ENCODE measurements around the gene PHLDB2.

Gene PHLDB2

GRCh38 chr3:111851511-111851954 lies 7.5 kb upstream of the PHLDB2 start:
- no peak for DNase-seq

DNA sequence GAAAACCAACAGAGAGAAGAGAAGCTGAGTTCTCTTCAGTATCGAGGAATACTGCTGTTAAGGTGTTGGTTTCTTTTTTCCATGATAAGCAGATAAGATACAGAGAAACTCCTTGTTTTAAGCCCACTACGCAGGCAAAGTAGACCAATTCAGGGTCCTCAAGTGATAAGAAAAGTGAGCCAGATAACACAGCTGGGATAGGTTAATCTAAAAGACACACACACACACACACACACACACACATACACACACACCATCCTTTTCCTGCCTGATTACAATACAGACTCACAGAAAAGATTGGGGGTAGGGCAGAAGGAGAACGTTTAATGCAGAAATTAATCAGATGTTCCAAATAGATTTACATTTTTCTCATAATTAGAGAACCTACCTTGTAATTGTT lies 6.5 kb upstream of the PHLDB2 start:
- no peak for DNase-seq

DNA sequence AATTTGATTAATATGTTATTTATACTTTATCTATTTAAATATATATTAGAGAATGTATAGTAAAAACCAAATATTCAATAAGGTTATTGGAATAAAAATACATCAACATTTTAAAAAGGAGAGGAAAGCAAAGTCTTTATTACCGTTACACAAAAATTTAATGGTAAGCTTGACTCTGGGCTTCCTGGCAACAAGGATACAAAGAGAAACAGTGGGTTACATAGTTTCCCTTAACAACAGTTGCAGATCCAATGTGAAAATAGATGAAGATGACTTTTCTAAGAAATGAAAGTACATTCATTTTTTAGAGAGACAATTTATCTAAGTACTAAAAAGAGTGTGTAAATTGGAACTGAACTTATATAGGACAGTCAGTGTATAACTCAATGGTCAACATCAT lies 6.0 kb upstream of the PHLDB2 start:
- DNase-seq = no peak

DNA sequence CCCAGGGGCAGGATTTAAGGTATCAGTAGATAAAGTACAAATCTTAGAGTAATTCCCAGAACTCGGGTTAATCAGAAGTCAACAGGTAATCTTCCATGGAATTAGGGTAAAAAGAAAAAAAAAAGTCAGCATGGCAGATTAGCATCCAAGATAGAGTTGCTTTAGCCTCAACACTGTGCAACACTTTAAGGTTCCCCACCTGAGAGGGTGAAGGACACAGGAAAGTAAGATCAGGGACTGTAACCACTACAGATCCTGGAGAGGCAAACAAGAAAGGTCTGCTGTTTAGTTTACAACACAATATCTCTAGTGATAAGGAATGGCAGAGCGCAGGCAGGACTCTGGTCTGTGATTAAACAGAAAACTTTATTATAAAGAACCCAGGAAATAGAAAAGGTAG lies 4.1 kb upstream of the PHLDB2 start:
- DNase-seq = no peak

DNA sequence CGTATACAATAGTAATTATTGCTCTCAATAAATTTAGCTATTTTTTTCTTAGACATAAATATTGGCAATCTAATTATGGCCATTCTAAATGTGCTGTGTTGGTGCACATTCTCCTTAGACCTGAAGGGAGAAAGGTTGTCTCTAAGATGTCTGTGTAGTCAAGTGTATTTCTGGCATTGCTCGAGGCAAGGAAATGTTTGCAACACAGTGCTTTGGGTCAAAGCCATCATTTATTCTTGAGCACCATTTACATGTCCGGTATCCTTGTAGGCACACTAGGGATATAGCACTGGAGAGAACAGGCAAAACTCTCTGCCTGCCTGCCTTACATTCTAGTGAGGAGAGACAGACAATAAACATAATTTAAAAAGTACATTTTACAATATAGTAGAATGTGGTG lies 2.6 kb upstream of the PHLDB2 start:
- no peak for DNase-seq

DNA sequence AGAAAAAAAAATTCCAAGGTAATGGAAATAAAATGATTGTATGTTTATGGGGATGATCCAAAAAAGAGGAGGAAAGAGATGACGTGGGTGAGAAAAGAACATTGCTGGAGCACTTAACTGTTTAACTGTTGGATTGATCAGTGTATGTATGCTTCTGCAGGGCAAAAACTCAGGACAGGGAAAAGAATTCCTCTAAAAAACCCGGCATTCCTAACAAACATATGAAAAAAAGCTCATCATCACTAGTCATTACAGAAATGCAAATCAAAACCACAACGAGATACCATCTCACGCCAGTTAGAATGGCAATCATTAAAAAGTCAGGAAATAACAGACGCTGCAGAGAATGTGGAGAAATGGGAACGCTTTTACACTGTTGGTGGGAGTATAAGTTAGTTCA lies 1.6 kb upstream of the PHLDB2 start:
- no peak for DNase-seq

DNA sequence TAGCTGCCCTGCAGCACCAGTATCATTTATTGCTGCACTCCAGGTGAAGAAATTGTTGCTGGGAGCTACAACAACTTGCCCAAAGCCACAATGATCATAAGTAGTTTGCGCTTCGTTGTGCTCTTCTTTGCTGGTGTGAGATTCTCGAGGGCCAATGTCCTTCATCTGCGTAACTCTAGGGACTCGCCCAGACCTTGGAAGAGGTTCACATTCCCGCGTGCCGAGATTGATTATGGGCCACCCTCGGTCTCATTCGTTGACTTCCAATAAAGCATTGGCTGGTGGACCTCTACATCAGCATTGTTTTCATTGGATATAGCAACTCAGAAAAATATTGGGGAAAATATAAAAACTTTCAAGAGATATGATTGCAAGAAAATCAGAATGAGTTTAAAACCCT lies 423 bp upstream of the PHLDB2 start:
- DNase-seq = no peak

GRCh38 chr3:111859974-111860859 lies 1.2 kb downstream of the PHLDB2 start:
- DNase-seq = peak; percentile 13

- DNase-seq = no peak
Measured at GRCh38 chr3:111861391-111861790, 2.3 kb downstream of the PHLDB2 start.

DNA sequence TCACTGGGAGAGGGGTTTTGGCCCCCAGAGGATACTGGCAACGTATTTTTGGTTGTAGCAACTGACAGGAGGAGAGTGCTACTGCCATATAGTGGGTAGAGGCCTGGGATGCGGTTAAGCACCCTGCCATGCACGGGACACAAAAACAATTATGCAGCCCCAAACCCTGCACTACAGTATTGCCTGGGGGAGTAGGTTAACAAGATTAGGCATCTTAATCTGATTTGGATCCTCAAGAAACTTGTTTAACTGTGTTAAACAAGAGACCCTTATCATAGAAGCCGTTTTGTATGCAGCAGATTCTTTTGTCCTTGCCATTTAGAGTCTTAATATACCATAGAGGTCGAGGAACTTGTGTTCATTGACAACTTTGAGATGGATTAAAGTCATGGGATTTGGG lies 3.4 kb downstream of the PHLDB2 start:
- DNase-seq = no peak

- DNase-seq = no peak
Measured at GRCh38 chr3:111862974-111863373, 3.9 kb downstream of the PHLDB2 start.

DNA sequence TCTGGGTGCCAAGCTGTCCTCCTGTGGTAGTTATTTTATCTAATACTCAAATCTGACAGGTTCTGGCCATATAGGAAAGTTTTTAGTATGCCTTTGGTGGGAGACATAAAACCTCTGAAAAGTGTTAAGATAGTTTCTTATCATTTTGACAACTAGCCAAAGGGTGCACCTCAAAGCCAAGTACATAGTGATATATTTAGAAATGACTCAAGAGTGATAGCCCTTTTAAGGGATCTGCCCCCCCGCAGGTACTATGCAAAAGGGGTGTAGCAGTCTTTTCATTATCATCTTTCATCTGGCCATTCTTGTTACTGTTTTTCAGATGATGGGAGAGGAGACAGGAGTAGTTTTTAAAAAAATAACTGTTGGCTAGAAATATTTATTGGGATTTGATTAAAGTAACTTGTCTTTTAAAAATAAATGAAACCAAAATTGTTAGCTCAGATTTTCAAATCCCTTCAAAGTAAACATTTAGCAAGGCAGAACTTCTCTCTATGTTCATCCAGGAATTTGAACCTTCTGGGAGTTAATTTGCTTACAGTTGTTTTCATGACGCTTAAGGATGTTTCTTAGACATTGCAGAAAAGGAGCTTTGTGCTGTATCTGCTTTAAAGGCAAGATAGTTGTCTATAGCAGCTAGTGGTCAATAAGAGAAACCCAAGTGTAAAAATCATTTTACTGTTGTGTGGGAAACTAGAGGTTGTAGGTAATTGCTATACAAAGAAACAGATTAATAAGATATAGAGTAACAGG lies 5.1 kb downstream of the PHLDB2 start:
- DNase-seq = no peak

DNA sequence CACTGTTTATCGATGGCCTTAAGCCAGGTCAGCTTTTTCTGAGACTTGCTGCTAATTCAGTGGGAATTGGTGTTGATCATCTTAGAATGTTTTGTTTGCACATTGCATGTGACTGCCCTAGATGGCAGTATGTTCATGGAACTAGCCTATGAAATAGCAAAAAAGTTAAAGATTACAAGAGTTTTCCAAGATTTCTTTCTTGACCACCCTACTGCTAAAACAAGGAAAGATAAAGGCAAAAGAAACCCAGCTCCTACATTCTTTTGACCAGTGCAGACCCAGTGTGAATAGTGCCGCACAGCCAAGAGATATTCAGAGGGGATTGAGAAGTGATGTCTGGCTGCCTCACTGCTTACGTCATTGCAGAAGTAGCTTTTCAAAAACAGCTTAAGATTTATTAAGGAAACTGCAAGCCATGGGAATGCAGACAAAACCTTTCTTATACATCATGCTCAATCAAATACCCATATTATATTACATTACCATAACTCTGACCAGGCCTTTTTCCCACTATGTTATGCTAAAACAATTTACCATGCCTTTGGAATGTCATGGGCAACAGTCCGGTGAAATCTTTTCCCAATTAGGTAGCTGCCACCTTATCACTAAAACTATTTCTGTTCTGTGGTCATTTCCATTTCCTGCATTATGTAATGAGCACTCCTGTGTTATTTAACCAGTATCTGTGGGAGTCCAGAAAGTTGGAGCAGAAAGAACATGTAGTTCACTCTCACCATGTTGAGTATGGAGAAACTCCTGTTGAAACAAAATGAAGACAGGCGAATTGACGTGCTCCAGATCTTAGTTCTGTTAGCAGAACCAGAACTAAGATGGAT lies 6.0 kb downstream of the PHLDB2 start:
- no peak for DNase-seq

- no peak for DNase-seq
Measured at GRCh38 chr3:111867889-111868426, 8.9 kb downstream of the PHLDB2 start.

- no peak for DNase-seq
Measured at GRCh38 chr3:111870620-111871019, 11.6 kb downstream of the PHLDB2 start.

DNA sequence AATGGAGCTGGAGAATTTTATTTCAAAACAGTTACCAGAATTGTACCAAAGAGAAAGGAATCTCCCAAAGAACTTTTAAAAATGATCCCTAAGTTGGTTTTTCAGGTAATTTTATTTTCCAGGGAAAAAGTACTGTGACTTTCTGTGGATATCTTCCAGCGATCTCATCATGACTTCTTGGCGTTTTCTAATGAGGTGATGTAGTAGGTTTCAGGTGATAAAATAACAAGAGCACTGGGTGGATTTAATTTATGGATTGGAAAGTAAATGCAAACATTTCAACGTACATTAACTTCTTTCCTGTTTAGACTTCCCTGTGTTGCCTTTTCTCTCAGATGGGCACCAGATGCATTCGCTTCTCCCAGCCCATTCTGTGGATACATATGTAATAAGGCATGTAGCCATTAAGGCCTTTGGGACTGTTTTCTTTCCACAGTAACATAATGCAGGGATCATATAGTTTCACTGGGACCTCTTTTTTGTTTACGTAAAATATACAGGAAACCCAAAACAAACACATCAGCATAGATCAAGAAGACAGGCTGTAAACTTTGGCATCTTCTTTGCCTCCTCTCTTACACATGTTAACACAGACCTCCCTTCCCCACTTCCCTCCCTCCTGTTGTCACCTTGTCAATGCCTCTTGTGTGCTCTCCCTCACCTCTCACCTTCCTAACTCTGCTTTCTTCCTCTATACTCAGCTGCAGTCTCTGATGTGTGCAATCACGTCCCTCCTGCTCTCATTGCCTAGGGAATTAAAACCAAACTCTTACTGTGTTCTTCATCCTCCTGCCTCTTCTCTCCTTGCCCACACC lies 13.0 kb downstream of the PHLDB2 start:
- no peak for DNase-seq

- no peak for DNase-seq
Measured at GRCh38 chr3:111872979-111873378, 13.9 kb downstream of the PHLDB2 start.

DNA sequence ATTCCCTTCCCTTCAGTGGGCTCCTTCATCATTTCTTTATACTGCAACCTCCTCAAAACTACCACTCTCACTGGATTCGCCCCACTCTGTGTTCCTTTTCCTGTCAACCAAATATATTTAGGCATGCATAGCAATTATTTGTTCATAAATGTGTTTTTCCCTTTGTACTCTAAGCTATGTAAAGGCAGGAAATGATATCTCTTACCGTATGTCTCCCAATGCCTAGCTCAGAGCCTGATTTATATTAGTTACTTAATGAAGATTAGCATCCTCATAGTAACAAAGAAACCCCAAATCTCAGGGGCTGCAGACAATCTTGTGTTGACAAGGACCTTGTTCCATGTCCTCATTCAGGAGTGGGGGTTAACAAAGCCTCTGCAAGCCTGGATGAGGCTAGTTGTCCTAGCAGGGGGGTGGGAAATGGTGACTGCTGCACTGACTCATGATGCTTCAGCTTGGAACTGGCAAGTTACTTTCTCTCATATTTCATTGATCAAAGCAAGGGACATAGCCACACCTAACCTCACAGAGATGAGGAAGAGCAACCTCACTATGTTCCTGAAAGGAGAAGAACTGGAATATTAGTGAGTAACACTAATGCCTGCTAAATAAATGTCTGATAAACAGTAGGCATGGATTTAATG lies 15.2 kb downstream of the PHLDB2 start:
- DNase-seq = no peak

- DNase-seq = no peak
Measured at GRCh38 chr3:111881480-111881879, 22.4 kb downstream of the PHLDB2 start.

DNA sequence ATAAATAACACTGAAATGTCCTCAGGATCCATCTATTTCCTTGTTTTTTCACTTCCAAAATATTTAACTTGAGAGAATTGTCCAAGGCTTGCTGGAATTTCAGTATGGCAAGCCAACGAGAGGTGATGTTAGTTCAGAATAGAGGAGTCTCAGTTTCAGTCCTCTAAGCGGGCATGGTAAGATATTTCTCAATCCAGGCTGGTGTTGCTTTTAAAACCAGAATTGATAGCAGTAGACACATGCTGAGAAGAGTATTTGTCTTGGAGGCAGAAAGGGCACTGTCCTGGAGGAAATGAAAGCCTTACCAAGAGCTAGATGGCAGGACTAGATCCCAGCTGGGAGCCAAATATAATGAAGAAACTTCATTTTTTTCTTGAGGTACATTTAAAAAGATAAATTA lies 23.1 kb downstream of the PHLDB2 start:
- no peak for DNase-seq

GRCh38 chr3:111882799-111883198 lies 23.7 kb downstream of the PHLDB2 start:
- DNase-seq = no peak
